PFSK-1 (cell line): ENCODE results near the gene SV2A.

ENCODE experiments used
- FOXP2 ChIP-seq: optimal IDR thresholded peaks from 2 replicates; pipeline ENCODE3; 2011; ENCODE audit warnings: borderline replicate concordance, control low read depth, inconsistent platforms; ENCODE audit not compliant: insufficient read depth; ENCODE audit errors: extremely low read length, extremely low read depth
- POLR2AphosphoS5 ChIP-seq: IDR thresholded peaks from 2 replicates; pipeline ENCODE4 v1.6.1; 2012; ENCODE audit warnings: low read depth, mild to moderate bottlenecking, control low read depth, low read length, moderate library complexity
- SIN3A ChIP-seq: IDR thresholded peaks from 2 replicates; pipeline ENCODE4 v1.6.1; 2012; ENCODE audit warnings: mild to moderate bottlenecking, low read length, moderate library complexity, borderline replicate concordance; ENCODE audit not compliant: insufficient read depth
- TAF1 ChIP-seq: IDR thresholded peaks from 2 replicates; pipeline ENCODE4 v1.6.1; 2012; ENCODE audit warnings: low read length, control low read depth, borderline replicate concordance; ENCODE audit not compliant: insufficient read depth

- no peak for TF ChIP-seq POLR2AphosphoS5
- TF ChIP-seq FOXP2 = no peak
- no peak for TF ChIP-seq TAF1
- no peak for TF ChIP-seq SIN3A
Observed at GRCh38 chr1:149925751-149926150, 8.1 kb upstream of the SV2A start.
